ENCODE data around the gene PDZD4. TPM values are rescaled to one million over a fixed set of nuclear protein-coding genes. Genes with fewer than 3 reads are reported as not detected.

The PDZD4 gene
- total and polyA plus RNA-seq, 2 donors, result 0.61 to 7.9 TPM

DNA sequence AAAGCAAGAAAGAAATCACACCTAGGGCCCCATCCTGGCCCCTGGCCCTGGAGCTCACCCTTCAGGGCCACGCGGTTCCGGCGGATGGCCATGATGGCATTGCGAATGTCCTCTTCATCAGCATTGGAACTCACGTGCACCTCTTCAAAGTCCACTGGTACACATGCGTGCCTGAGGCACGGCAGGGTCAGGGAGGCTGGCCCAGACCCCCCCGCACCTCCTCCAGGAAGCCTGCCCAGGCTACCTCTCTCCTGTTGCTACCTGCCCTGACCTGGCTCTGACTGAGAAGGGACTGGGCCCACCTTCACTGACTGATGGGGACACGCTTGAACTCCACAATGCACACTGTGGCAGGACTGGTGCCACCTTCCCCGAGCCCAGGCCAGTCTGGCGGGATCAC lies 40.7 kb downstream of the PDZD4 start:
- DNase-seq (ENCODE audit: low read depth in 6 of 9, low spot score in 9 of 9), result no peak
- Histone ChIP-seq H3K4me3 (ENCODE audit: low read length in 2 of 2) (no peak overlapping the region), H3K9me3 (ENCODE audit: control insufficient read depth in 2 of 2, insufficient read depth in 1 of 2, low read length in 1 of 2) (no peaks in the 10 kb centered on the region), H3K27me3 (ENCODE audit: control insufficient read depth in 2 of 2, insufficient read depth in 1 of 2, low read length in 1 of 2) (no peaks in the 10 kb centered on the region), H3K27ac (ENCODE audit: low read depth in 1 of 2, low read length in 1 of 2) (no peak overlapping the region), H3K36me3 (ENCODE audit: control insufficient read depth in 2 of 2, insufficient read depth in 2 of 2, low read length in 1 of 2) (peaks cover 37 to 57% of the 10 kb centered on the region in 2 donors), H3K4me1 (ENCODE audit: control insufficient read depth in 2 of 2, insufficient read depth in 2 of 2, low read length in 2 of 2) (peaks cover 3 to 11% of the 10 kb centered on the region in 2 donors)
- 95% methylated on average over 12 of the region's 12 CpGs for WGBS

GRCh38 chrX:153786669-153787068 lies 43.7 kb downstream of the PDZD4 start:
- Histone ChIP-seq H3K27me3 (ENCODE audit: control insufficient read depth in 2 of 2, insufficient read depth in 1 of 2, low read length in 1 of 2) (peaks cover 0 to 3% of the 10 kb centered on the region in 2 donors), H3K36me3 (ENCODE audit: control insufficient read depth in 2 of 2, insufficient read depth in 2 of 2, low read length in 1 of 2) (peaks cover 37 to 63% of the 10 kb centered on the region in 2 donors), H3K4me3 (ENCODE audit: low read length in 2 of 2) (no peak overlapping the region), H3K4me1 (ENCODE audit: control insufficient read depth in 2 of 2, insufficient read depth in 2 of 2, low read length in 2 of 2) (no peaks in the 10 kb centered on the region), H3K9me3 (ENCODE audit: control insufficient read depth in 2 of 2, insufficient read depth in 1 of 2, low read length in 1 of 2) (no peaks in the 10 kb centered on the region), H3K27ac (ENCODE audit: low read depth in 1 of 2, low read length in 1 of 2) (no peak overlapping the region)
- no peak for DNase-seq (ENCODE audit: low read depth in 6 of 9, low spot score in 9 of 9)
- 98% methylated on average over 15 of the region's 15 CpGs for WGBS

DNA sequence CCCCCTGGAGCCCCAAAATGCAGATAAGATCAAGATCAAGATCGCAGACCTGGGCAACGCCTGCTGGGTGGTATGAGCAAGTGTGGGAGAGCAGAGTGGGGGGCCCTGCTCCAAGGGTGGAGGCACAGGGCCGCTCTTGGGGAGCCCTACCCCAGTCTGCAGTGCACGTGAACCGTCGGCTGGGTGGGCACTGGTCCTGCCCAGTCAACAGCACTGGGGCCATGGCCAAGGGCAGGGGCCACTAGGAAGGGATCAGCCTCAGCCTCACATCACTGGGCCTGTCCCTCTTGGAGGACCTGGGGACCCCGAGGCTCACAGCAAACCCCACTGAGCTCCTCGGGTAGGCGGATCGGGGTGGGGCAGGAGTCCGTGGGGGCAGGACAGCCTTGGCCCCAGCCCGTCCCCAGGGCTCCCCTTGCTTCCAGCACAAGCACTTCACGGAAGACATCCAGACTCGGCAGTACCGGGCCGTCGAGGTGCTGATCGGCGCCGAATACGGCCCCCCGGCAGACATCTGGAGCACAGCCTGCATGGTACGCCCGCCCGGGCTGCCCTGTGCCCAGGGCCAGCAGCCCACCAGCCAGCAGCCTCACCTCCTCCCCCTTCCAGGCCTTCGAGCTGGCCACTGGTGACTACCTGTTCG lies 45.9 kb downstream of the PDZD4 start:
- no peak overlapping the region for H3K27ac ChIP-seq (ENCODE audit: low read depth in 1 of 2, low read length in 1 of 2)
- H3K4me1 ChIP-seq (ENCODE audit: control insufficient read depth in 2 of 2, insufficient read depth in 2 of 2, low read length in 2 of 2), result no peaks in the 10 kb centered on the region
- H3K4me3 ChIP-seq (ENCODE audit: low read length in 2 of 2), result no peak overlapping the region
- WGBS, result 95% methylated on average over 27 of the region's 27 CpGs
- peaks cover 0 to 25% of the 10 kb centered on the region in 2 donors for H3K27me3 ChIP-seq (ENCODE audit: control insufficient read depth in 2 of 2, insufficient read depth in 1 of 2, low read length in 1 of 2)
- peaks cover 23 to 55% of the 10 kb centered on the region in 2 donors for H3K36me3 ChIP-seq (ENCODE audit: control insufficient read depth in 2 of 2, insufficient read depth in 2 of 2, low read length in 1 of 2)
- DNase-seq (ENCODE audit: low read depth in 6 of 9, low spot score in 9 of 9), result no peak
- H3K9me3 ChIP-seq (ENCODE audit: control insufficient read depth in 2 of 2, insufficient read depth in 1 of 2, low read length in 1 of 2), result no peaks in the 10 kb centered on the region

GRCh38 chrX:153783378-153784013 lies 46.8 kb downstream of the PDZD4 start:
- no peak overlapping the region for H3K4me3 ChIP-seq (ENCODE audit: low read length in 2 of 2)
- H3K9me3 ChIP-seq (ENCODE audit: control insufficient read depth in 2 of 2, insufficient read depth in 1 of 2, low read length in 1 of 2), result no peaks in the 10 kb centered on the region
- peaks cover 22 to 49% of the 10 kb centered on the region in 2 donors for H3K36me3 ChIP-seq (ENCODE audit: control insufficient read depth in 2 of 2, insufficient read depth in 2 of 2, low read length in 1 of 2)
- H3K4me1 ChIP-seq (ENCODE audit: control insufficient read depth in 2 of 2, insufficient read depth in 2 of 2, low read length in 2 of 2), result no peaks in the 10 kb centered on the region
- H3K27ac ChIP-seq (ENCODE audit: low read depth in 1 of 2, low read length in 1 of 2), result no peak overlapping the region
- peaks cover 0 to 25% of the 10 kb centered on the region in 2 donors for H3K27me3 ChIP-seq (ENCODE audit: control insufficient read depth in 2 of 2, insufficient read depth in 1 of 2, low read length in 1 of 2)
- 96% methylated on average over 24 of the region's 24 CpGs for WGBS
- no peak for DNase-seq (ENCODE audit: low read depth in 6 of 9, low spot score in 9 of 9)

DNA sequence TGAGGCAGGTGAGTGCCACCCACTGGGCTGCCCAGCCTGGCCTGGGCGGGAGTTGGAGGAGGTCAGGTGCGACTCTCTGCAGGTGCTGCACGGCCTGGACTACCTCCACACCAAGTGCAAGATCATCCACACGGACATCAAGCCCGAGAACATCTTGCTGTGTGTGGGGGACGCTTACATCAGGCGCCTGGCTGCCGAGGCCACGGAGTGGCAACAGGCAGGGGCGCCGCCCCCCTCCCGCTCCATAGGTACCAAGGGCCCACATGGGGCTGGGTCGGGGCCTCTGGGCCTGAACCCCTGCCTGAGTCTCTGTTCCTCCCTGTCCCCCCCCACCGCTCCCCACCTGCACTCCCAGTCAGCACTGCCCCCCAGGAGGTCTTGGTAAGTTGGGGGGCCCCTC lies 47.5 kb downstream of the PDZD4 start:
- 97% methylated on average over 14 of the region's 14 CpGs for WGBS
- Histone ChIP-seq H3K27me3 (ENCODE audit: control insufficient read depth in 2 of 2, insufficient read depth in 1 of 2, low read length in 1 of 2) (peaks cover 0 to 25% of the 10 kb centered on the region in 2 donors), H3K9me3 (ENCODE audit: control insufficient read depth in 2 of 2, insufficient read depth in 1 of 2, low read length in 1 of 2) (no peaks in the 10 kb centered on the region), H3K4me3 (ENCODE audit: low read length in 2 of 2) (no peak overlapping the region), H3K36me3 (ENCODE audit: control insufficient read depth in 2 of 2, insufficient read depth in 2 of 2, low read length in 1 of 2) (peaks cover 17 to 42% of the 10 kb centered on the region in 2 donors), H3K27ac (ENCODE audit: low read depth in 1 of 2, low read length in 1 of 2) (no peak overlapping the region), H3K4me1 (ENCODE audit: control insufficient read depth in 2 of 2, insufficient read depth in 2 of 2, low read length in 2 of 2) (no peaks in the 10 kb centered on the region)
- DNase-seq (ENCODE audit: low read depth in 6 of 9, low spot score in 9 of 9), result no peak

GRCh38 chrX:153782313-153782712 lies 48.0 kb downstream of the PDZD4 start:
- Histone ChIP-seq H3K27ac (ENCODE audit: low read depth in 1 of 2, low read length in 1 of 2) (no peak overlapping the region), H3K9me3 (ENCODE audit: control insufficient read depth in 2 of 2, insufficient read depth in 1 of 2, low read length in 1 of 2) (no peaks in the 10 kb centered on the region), H3K4me3 (ENCODE audit: low read length in 2 of 2) (no peak overlapping the region), H3K27me3 (ENCODE audit: control insufficient read depth in 2 of 2, insufficient read depth in 1 of 2, low read length in 1 of 2) (peaks cover 0 to 30% of the 10 kb centered on the region in 2 donors), H3K36me3 (ENCODE audit: control insufficient read depth in 2 of 2, insufficient read depth in 2 of 2, low read length in 1 of 2) (peaks cover 14 to 37% of the 10 kb centered on the region in 2 donors), H3K4me1 (ENCODE audit: control insufficient read depth in 2 of 2, insufficient read depth in 2 of 2, low read length in 2 of 2) (no peaks in the 10 kb centered on the region)
- DNase-seq (ENCODE audit: low read depth in 6 of 9, low spot score in 9 of 9), result no peak
- WGBS, result 95% methylated on average over 11 of the region's 11 CpGs

DNA sequence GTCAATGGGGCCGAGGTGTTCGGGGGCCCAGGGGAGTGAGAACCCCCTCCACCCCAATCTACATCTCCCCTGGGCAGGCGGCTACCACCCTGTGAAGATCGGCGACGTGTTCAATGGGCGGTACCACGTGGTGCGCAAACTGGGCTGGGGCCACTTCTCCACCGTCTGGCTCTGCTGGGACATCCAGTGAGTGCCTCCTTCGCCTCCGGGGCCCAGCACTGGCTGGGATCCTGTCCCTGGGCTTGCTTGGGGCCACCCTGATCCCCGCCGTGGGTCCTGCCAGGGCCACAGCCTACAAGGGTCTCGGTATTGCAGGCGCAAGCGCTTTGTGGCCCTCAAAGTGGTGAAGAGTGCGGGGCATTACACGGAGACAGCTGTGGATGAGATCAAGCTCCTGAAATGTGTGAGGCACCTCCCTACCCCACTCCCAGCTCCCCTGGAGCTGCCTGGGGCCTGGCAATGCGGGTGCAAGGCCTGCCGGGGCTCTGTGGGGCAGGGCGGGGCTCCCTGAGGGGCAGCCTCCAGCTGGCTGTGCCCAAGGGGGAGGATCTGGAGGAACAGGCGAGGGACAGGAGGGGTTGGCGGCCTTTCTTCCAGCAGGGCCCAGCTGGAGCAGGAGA lies 48.8 kb downstream of the PDZD4 start:
- Histone ChIP-seq H3K4me3 (ENCODE audit: low read length in 2 of 2) (no peak overlapping the region), H3K27me3 (ENCODE audit: control insufficient read depth in 2 of 2, insufficient read depth in 1 of 2, low read length in 1 of 2) (peaks cover 0 to 30% of the 10 kb centered on the region in 2 donors), H3K27ac (ENCODE audit: low read depth in 1 of 2, low read length in 1 of 2) (no peak overlapping the region), H3K36me3 (ENCODE audit: control insufficient read depth in 2 of 2, insufficient read depth in 2 of 2, low read length in 1 of 2) (peaks cover 11 to 29% of the 10 kb centered on the region in 2 donors), H3K9me3 (ENCODE audit: control insufficient read depth in 2 of 2, insufficient read depth in 1 of 2, low read length in 1 of 2) (no peaks in the 10 kb centered on the region), H3K4me1 (ENCODE audit: control insufficient read depth in 2 of 2, insufficient read depth in 2 of 2, low read length in 2 of 2) (no peaks in the 10 kb centered on the region)
- 92% methylated on average over 24 of the region's 24 CpGs for WGBS
- DNase-seq (ENCODE audit: low read depth in 6 of 9, low spot score in 9 of 9), result no peak

DNA sequence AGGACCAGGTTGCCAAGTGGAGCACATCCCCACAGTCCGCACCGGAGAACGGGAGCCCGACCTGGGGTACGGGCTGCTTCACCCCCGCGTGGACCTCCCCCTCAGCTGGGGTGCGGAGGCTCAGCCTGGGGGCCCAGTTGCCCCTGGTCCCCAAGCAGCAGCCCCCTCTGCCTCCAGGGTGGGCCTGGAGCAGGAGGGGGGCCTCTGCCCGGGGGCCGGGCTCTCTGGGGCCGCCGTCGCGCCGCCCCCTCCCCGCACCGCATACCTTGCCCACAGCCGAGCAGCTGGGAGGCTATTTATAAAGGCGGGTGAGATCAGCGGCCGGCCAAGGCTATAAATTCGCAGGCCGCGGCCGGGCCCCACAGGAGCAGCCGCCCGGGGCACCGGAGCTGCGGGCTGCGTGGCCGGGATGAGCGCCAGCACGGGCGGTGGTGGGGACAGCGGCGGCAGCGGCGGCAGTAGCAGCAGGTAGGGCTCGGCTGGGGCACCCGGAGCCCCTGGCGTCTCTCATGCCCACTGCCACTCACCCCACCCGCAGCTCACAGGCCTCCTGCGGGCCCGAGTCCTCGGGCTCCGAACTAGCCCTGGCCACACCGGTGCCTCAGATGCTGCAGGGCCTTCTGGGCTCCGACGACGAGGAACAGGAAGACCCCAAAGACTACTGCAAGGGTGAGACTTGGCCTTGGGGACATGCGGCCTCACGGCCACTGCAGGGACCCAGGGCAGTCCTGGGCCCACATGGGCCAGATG lies 49.5 kb downstream of the PDZD4 start, which contains the start of gene SRPK3:
TSS of gene SRPK3 (plus strand) at position 364 of the 750 bp plus-strand sequence. CDS start at position 410, 46 bp downstream.
- DNase-seq (ENCODE audit: low read depth in 6 of 9, low spot score in 9 of 9), result no peak
- Histone ChIP-seq H3K4me3 (ENCODE audit: low read length in 2 of 2) (no peak within 1 kb of the TSS), H3K9me3 (ENCODE audit: control insufficient read depth in 2 of 2, insufficient read depth in 1 of 2, low read length in 1 of 2) (no peaks in the 10 kb centered on the region), H3K27me3 (ENCODE audit: control insufficient read depth in 2 of 2, insufficient read depth in 1 of 2, low read length in 1 of 2) (peaks cover 0 to 30% of the 10 kb centered on the region in 2 donors), H3K4me1 (ENCODE audit: control insufficient read depth in 2 of 2, insufficient read depth in 2 of 2, low read length in 2 of 2) (no peaks in the 10 kb centered on the region), H3K36me3 (ENCODE audit: control insufficient read depth in 2 of 2, insufficient read depth in 2 of 2, low read length in 1 of 2) (peaks cover 5 to 22% of the 10 kb centered on the region in 2 donors), H3K27ac (ENCODE audit: low read depth in 1 of 2, low read length in 1 of 2) (no peak within 1 kb of the TSS)
- WGBS, result 43% methylated on average over 52 of the region's 52 CpGs
